ENCODE measurements around the gene HOXC12.

The HOXC12 gene

DNA sequence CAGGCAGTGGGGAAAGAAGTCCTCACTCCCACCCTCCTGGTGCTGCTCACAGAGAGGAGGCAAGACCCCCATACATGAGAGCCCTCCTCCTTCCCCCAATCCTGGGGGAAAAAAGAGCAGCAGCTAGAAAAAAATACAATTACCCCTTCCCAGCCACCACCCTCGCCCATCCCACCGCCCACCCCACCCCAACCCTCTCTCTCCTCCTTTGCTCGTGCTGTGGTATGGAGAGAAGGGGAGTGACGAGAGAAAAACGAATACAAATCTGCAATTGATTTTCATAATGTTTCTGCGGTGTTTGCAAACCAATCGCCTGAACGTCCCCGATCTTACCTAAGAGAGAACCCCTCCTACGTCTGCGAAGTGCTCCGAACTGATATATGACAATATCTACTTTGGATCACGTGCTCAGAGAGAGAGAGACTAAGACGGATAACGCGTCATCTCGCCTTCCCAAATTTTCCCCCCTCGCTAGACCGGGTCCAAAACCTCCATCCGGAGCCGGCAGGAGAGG is 18.1 kb downstream of the HOXC12 start, which contains the start of gene HOXC11:
Gene HOXC11, plus strand, starts transcription at position 405 of the 514 bp plus-strand sequence. CDS start 116 bp downstream, outside the sequence.
- H4K20me1 ChIP-seq = peaks cover 0 to 94% (median 76%) of the 10 kb centered on the region in 11 experiments; a peak in 17 of 22 replicates
- H3K4me2 ChIP-seq = peak within 1 kb of the TSS in 2 of 11 experiments; percentile 88 to 89; a peak in 3 of 22 replicates
- no peak within 1 kb of the TSS for H3K9ac ChIP-seq
- peaks cover 100% of the 10 kb centered on the region in 11 experiments for H3K27me3 ChIP-seq
- no peak within 1 kb of the TSS for H3K27ac ChIP-seq
- peaks cover 0 to 12% (median 5%) of the 10 kb centered on the region in 10 experiments; a peak in 9 of 20 replicates for H3K4me1 ChIP-seq
- peaks cover 9 to 43% (median 28%) of the 10 kb centered on the region in 11 experiments for H3K9me3 ChIP-seq (replicated peaks in 1 of 11)
- TF ChIP-seq Cebpa-rat (IDR thresholded peaks at IDR 0.05) = no peak
- no peaks in the 10 kb centered on the region for H3K36me3 ChIP-seq
- H3K4me3 ChIP-seq = peak within 1 kb of the TSS in 2 of 10 experiments; percentile 7 to 11; a peak in 1 of 20 replicates

GRCh38 chr12:53973236-53974042 is 18.7 kb downstream of the HOXC12 start:
- Histone ChIP-seq H3K9me3 (replicated peaks in 1 of 11) (peaks cover 9 to 44% (median 28%) of the 10 kb centered on the region in 11 experiments), H3K4me2 (peak overlapping the region in 2 of 11 experiments; percentile 88 to 89; a peak in 3 of 22 replicates), H3K4me3 (peak overlapping the region in 2 of 10 experiments; percentile 7 to 11; a peak in 1 of 20 replicates), H4K20me1 (peaks cover 0 to 91% (median 71%) of the 10 kb centered on the region in 11 experiments; a peak in 17 of 22 replicates), H3K27ac (no peak overlapping the region), H3K4me1 (peaks cover 0 to 12% (median 5%) of the 10 kb centered on the region in 10 experiments; a peak in 9 of 20 replicates), H3K36me3 (no peaks in the 10 kb centered on the region), H3K9ac (no peak overlapping the region), H3K27me3 (peaks cover 100% of the 10 kb centered on the region in 11 experiments)
- no peak for TF ChIP-seq Cebpa-rat (IDR thresholded peaks at IDR 0.05)

GRCh38 chr12:53974084-53975063 is 19.7 kb downstream of the HOXC12 start, which contains the start of gene HOTAIR:
Gene HOTAIR (minus strand): TSS chr12:53974954.
- no peak for TF ChIP-seq Cebpa-rat (IDR thresholded peaks at IDR 0.05)
- H3K4me1 ChIP-seq = peaks cover 0 to 12% (median 5%) of the 10 kb centered on the region in 10 experiments; a peak in 9 of 20 replicates
- no peak within 1 kb of the TSS for H3K27ac ChIP-seq
- peaks cover 100% of the 10 kb centered on the region in 11 experiments for H3K27me3 ChIP-seq
- peaks cover 9 to 53% (median 28%) of the 10 kb centered on the region in 11 experiments for H3K9me3 ChIP-seq (replicated peaks in 1 of 11)
- peak within 1 kb of the TSS; percentile 38 to 89 (median 59); a peak in 21 of 22 replicates for H3K4me2 ChIP-seq
- H3K4me3 ChIP-seq = peak within 1 kb of the TSS in 9 of 10 experiments; percentile 19 to 61 (median 47); a peak in 11 of 20 replicates
- peaks cover 0 to 86% (median 70%) of the 10 kb centered on the region in 11 experiments; a peak in 17 of 22 replicates for H4K20me1 ChIP-seq
- peak within 1 kb of the TSS in 2 of 11 experiments; percentile 57 to 66; a peak in 4 of 22 replicates for H3K9ac ChIP-seq
- no peaks in the 10 kb centered on the region for H3K36me3 ChIP-seq

GRCh38 chr12:53975064-53975471 is 20.4 kb downstream of the HOXC12 start:
- Histone ChIP-seq H3K27me3 (peaks cover 100% of the 10 kb centered on the region in 11 experiments), H3K36me3 (no peaks in the 10 kb centered on the region), H3K9ac (no peak overlapping the region), H3K27ac (no peak overlapping the region), H4K20me1 (peaks cover 0 to 86% (median 68%) of the 10 kb centered on the region in 11 experiments; a peak in 17 of 22 replicates), H3K4me1 (peaks cover 0 to 12% (median 5%) of the 10 kb centered on the region in 10 experiments; a peak in 9 of 20 replicates), H3K4me2 (peak overlapping the region in 8 of 11 experiments; percentile 2 to 89 (median 68); a peak in 13 of 22 replicates), H3K9me3 (replicated peaks in 1 of 11) (peaks cover 9 to 60% (median 33%) of the 10 kb centered on the region in 11 experiments), H3K4me3 (peak overlapping the region in 4 of 10 experiments; percentile 54 to 61 (median 58); a peak in 5 of 20 replicates)
- no peak for TF ChIP-seq Cebpa-rat (IDR thresholded peaks at IDR 0.05)

DNA sequence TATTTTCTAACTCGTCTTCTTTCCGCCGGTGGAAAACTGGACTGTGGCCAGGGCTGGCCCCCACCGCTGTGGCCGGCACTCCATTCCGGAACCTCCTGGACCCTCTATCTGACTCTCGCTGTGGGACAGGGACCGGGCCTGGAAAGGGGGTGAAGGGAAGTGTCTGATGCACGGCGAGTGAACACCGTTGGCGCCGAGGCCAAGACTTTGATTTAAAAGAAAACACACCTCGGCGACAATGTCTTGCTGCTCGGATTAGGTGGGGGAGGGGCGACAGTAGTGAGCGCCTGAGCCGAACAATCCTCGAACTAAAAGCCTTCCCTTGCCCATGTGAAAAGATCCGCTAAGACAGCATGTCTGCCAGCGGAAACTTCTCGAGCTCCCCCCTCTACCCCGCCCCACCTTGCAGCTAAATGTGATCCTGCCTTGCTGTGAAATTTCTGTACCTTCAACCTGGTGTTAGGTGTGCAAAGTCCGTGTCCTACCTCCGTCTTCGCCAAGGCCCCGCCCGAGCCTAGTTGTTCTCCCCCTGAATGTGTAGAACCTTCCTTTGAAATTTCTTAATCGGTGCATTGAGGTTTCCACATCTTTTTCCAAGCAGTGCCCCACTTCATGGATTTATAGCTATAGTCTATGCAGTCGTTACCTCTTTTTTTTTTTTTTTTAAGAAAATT is 20.9 kb downstream of the HOXC12 start:
- TF ChIP-seq Cebpa-rat (IDR thresholded peaks at IDR 0.05) = no peak
- Histone ChIP-seq H3K27me3 (peaks cover 100% of the 10 kb centered on the region in 11 experiments), H3K4me1 (peaks cover 0 to 12% (median 5%) of the 10 kb centered on the region in 10 experiments; a peak in 9 of 20 replicates), H3K27ac (no peak overlapping the region), H3K9ac (no peak overlapping the region), H3K9me3 (replicated peaks in 1 of 11) (peaks cover 9 to 63% (median 34%) of the 10 kb centered on the region in 11 experiments), H3K36me3 (no peaks in the 10 kb centered on the region), H3K4me2 (peak overlapping the region in 7 of 11 experiments; percentile 2 to 89 (median 38); a peak in 10 of 22 replicates), H3K4me3 (peak overlapping the region in 3 of 10 experiments; percentile 54 to 59 (median 58); a peak in 4 of 20 replicates), H4K20me1 (peaks cover 0 to 86% (median 66%) of the 10 kb centered on the region in 11 experiments; a peak in 17 of 22 replicates)

GRCh38 chr12:53976172-53976822 is 21.6 kb downstream of the HOXC12 start:
- TF ChIP-seq Cebpa-rat (IDR thresholded peaks at IDR 0.05) = no peak
- H3K27me3 ChIP-seq = peaks cover 100% of the 10 kb centered on the region in 11 experiments
- no peak overlapping the region for H3K27ac ChIP-seq
- H3K4me1 ChIP-seq = peaks cover 0 to 12% (median 5%) of the 10 kb centered on the region in 10 experiments; a peak in 9 of 20 replicates
- peaks cover 9 to 61% (median 34%) of the 10 kb centered on the region in 11 experiments for H3K9me3 ChIP-seq (replicated peaks in 1 of 11)
- H3K4me3 ChIP-seq = 0 out of 20 replicates have a peak overlapping the region, but pooled peaks of 1 of the 10 experiments have one; percentile 7
- H3K9ac ChIP-seq = no peak overlapping the region
- no peaks in the 10 kb centered on the region for H3K36me3 ChIP-seq
- no peak overlapping the region for H3K4me2 ChIP-seq
- H4K20me1 ChIP-seq = peaks cover 0 to 86% (median 66%) of the 10 kb centered on the region in 11 experiments; a peak in 16 of 22 replicates

All from BLaER1 treated with 17β-estradiol and CSF1 and Interleukin-3, amounts not matched to agents 10 nM and 100 nM (cell line).